ENCODE data around the gene RLIM. TPM values are rescaled to one million over a fixed set of nuclear protein-coding genes. Genes with fewer than 3 reads are reported as not detected.

Gene RLIM
- total RNA-seq, 4 donors from 2014 or later, result 33.3 to 55.2 (median 41.9) TPM

GRCh38 chrX:74606799-74607198 is 7.6 kb downstream of the RLIM start:
- H3K9me3 ChIP-seq, result no peaks in the 10 kb centered on the region
- H3K27me3 ChIP-seq, result no peaks in the 10 kb centered on the region
- H3K36me3 ChIP-seq, result no peaks in the 10 kb centered on the region
- intact Hi-C loops (cut with DNase I), result no loop called here
- no peak overlapping the region for H3K27ac ChIP-seq
- no peaks in the 10 kb centered on the region for H3K4me1 ChIP-seq
- TF ChIP-seq POLR2A (IDR thresholded peaks at IDR 0.05), result no peak
- no peak for TF ChIP-seq CTCF (IDR thresholded peaks at IDR 0.05)
- 97 to 98% methylated on average over 11 to 12 of the region's 12 CpGs for WGBS, 2 donors
- H3K4me3 ChIP-seq (replicated peaks in 1 of 3), result no peak overlapping the region
- no peak for DNase-seq

- intact Hi-C loops (cut with DNase I), result no loop called here
- H3K4me3 ChIP-seq (replicated peaks in 1 of 3), result no peak overlapping the region
- H3K4me1 ChIP-seq, result no peaks in the 10 kb centered on the region
These were observed 8.1 kb downstream of the RLIM start for GRCh38 chrX:74606342-74606741.

GRCh38 chrX:74603040-74603439 is 11.4 kb downstream of the RLIM start:
- TF ChIP-seq POLR2A (IDR thresholded peaks at IDR 0.05), result no peak
- no peak for TF ChIP-seq CTCF (IDR thresholded peaks at IDR 0.05)
- no peak overlapping the region for H3K27ac ChIP-seq
- H3K27me3 ChIP-seq, result no peaks in the 10 kb centered on the region
- intact Hi-C loops (cut with DNase I), result no loop called here
- no peak for DNase-seq
- H3K9me3 ChIP-seq, result no peaks in the 10 kb centered on the region
- no peak overlapping the region for H3K4me3 ChIP-seq (replicated peaks in 1 of 3)
- H3K4me1 ChIP-seq, result peaks cover 0 to 4% of the 10 kb centered on the region in 2 donors
- no peaks in the 10 kb centered on the region for H3K36me3 ChIP-seq
- 79 to 81% methylated on average over 2 of the region's 2 CpGs for WGBS, 2 donors

More at GRCh38 chrX:74606342-74606741, 8.1 kb downstream of the RLIM start:
- TF ChIP-seq CTCF (IDR thresholded peaks at IDR 0.05), result no peak
- TF ChIP-seq POLR2A (IDR thresholded peaks at IDR 0.05), result no peak
- Histone ChIP-seq H3K27me3 (no peaks in the 10 kb centered on the region), H3K9me3 (no peaks in the 10 kb centered on the region), H3K36me3 (no peaks in the 10 kb centered on the region), H3K27ac (no peak overlapping the region)
- DNase-seq, result no peak

- no peaks in the 10 kb centered on the region for H3K9me3 ChIP-seq
- H3K4me1 ChIP-seq, result peaks cover 0 to 4% of the 10 kb centered on the region in 2 donors
- no peak overlapping the region for H3K4me3 ChIP-seq (replicated peaks in 1 of 3)
- H3K27ac ChIP-seq, result no peak overlapping the region
- intact Hi-C loops (cut with DNase I), result no loop called here
- H3K36me3 ChIP-seq, result no peaks in the 10 kb centered on the region
- H3K27me3 ChIP-seq, result no peaks in the 10 kb centered on the region
- TF ChIP-seq CTCF (IDR thresholded peaks at IDR 0.05) (no peak), POLR2A (IDR thresholded peaks at IDR 0.05) (no peak)
- WGBS, 2 donors, result 82 to 88% methylated on average over 8 of the region's 8 CpGs
- DNase-seq, result no peak
These were observed 12.3 kb downstream of the RLIM start for GRCh38 chrX:74602142-74602541.

GRCh38 chrX:74593593-74593992 is 20.8 kb downstream of the RLIM start:
- no peak for DNase-seq
- no peaks in the 10 kb centered on the region for H3K4me1 ChIP-seq
- intact Hi-C loops (cut with DNase I), result no loop called here
- 72 to 76% methylated on average over 2 of the region's 2 CpGs for WGBS, 2 donors
- no peak overlapping the region for H3K4me3 ChIP-seq (replicated peaks in 1 of 3)
- H3K27ac ChIP-seq, result no peak overlapping the region
- H3K9me3 ChIP-seq, result no peaks in the 10 kb centered on the region
- TF ChIP-seq POLR2A (IDR thresholded peaks at IDR 0.05) (no peak), CTCF (IDR thresholded peaks at IDR 0.05) (no peak)
- peaks cover 3 to 8% of the 10 kb centered on the region in 2 donors for H3K36me3 ChIP-seq
- H3K27me3 ChIP-seq, result no peaks in the 10 kb centered on the region

All from thyroid gland (tissue), 4 donors.